ENCODE measurements around the gene CNTNAP2. TPM values are rescaled to one million over a fixed set of nuclear protein-coding genes. Genes with fewer than 3 reads are reported as not detected.

Gene CNTNAP2
- total RNA-seq, 1 experiment from 2014 or later, result 64.5 TPM

- H2AK5ac ChIP-seq (ENCODE audit: insufficient read length, low read length), result no peak overlapping the region
- no peak overlapping the region for H2BK120ac ChIP-seq (ENCODE audit: low read depth, low read length, poor library complexity, severe bottlenecking)
- H3K4me1 Mint-ChIP-seq, result peaks cover 5 to 8% of the 10 kb centered on the region in 2 experiments
- no peaks in the 10 kb centered on the region for H3K27me3 ChIP-seq (ENCODE audit: insufficient read depth, low read length)
- H3K23ac ChIP-seq (ENCODE audit: insufficient read length, low read depth, low read length), result no peak overlapping the region
- H3K9me3 ChIP-seq (ENCODE audit: control insufficient read depth, low read depth, low read length), result no peaks in the 10 kb centered on the region
- H3K79me1 ChIP-seq (ENCODE audit: insufficient read depth, low read depth, low read length, poor library complexity, severe bottlenecking), result no peaks in the 10 kb centered on the region
- H4K20me1 ChIP-seq (ENCODE audit: control insufficient read depth, insufficient read depth, insufficient read length), result no peaks in the 10 kb centered on the region
- H3K36me3 Mint-ChIP-seq (ENCODE audit: insufficient read depth in 1 of 3, low read depth in 3 of 3), result peaks cover 0 to 2% (median 0%) of the 10 kb centered on the region in 3 experiments; a peak in 1 of 7 replicates
- WGBS (ENCODE audit: extremely low coverage, insufficient read length, low lambda C conversion rate), result no CpG with 5 or more reads among the region's 3 CpGs
- no peak overlapping the region for H2BK5ac ChIP-seq (ENCODE audit: insufficient read length, low read length)
- H3K4ac ChIP-seq (ENCODE audit: low read depth, low read length), result no peak overlapping the region
- no peak overlapping the region for H4K91ac ChIP-seq (ENCODE audit: insufficient read length, low read depth, low read length)
- no peak for TF ChIP-seq CTCF (conservative IDR thresholded peaks at IDR 0.05)
- no peak overlapping the region for H3T11ph ChIP-seq (ENCODE audit: low read length)
- H3K18ac ChIP-seq (ENCODE audit: insufficient read length, low read depth, low read length), result no peak overlapping the region
- no peak overlapping the region for H2AFZ ChIP-seq (ENCODE audit: low read length)
- H2BK12ac ChIP-seq (ENCODE audit: insufficient read length, low read depth, low read length), result no peak overlapping the region
- no peak overlapping the region for H3K9ac ChIP-seq (ENCODE audit: extremely low read depth, insufficient read length, low read length)
- no peak for DNase-seq
- H3K27ac ChIP-seq (ENCODE audit: insufficient read length, low read depth, low read length), result no peak overlapping the region
- H4K5ac ChIP-seq (ENCODE audit: insufficient read length, low read depth, low read length), result no peak overlapping the region
- H3K4me3 Mint-ChIP-seq, result no peak overlapping the region
- no peaks in the 10 kb centered on the region; the same call in 1 of the 2 replicates for H3K4me1 ChIP-seq (ENCODE audit: insufficient read depth, low read length)
- H3K23me2 ChIP-seq (ENCODE audit: insufficient read length, low read depth, low read length, poor library complexity, severe bottlenecking), result no peaks in the 10 kb centered on the region
- H3K56ac ChIP-seq (ENCODE audit: insufficient read length, low read depth, low read length), result no peak overlapping the region
- H4K8ac ChIP-seq (replicated peaks; ENCODE audit: insufficient read length, low read depth, low read length), result no peak overlapping the region
- no peaks in the 10 kb centered on the region for H3K79me2 ChIP-seq (ENCODE audit: insufficient read depth, low read length)
- peaks cover 0 to 10% of the 10 kb centered on the region in 2 experiments; a peak in 4 of 5 replicates for H3K9me3 Mint-ChIP-seq
- H3K27ac Mint-ChIP-seq, result no peak overlapping the region; a peak in 1 of 7 replicates
- H3K4me2 ChIP-seq (ENCODE audit: insufficient read depth, insufficient read length, low read length), result no peak overlapping the region
- no peak overlapping the region for H2BK20ac ChIP-seq (ENCODE audit: low read depth, low read length, poor library complexity, severe bottlenecking)
- H3K14ac ChIP-seq (ENCODE audit: insufficient read depth, low read length), result no peak overlapping the region
- no peaks in the 10 kb centered on the region for H3K27me3 Mint-ChIP-seq (ENCODE audit: low read depth)
- H2BK15ac ChIP-seq (ENCODE audit: low read depth, low read length), result no peak overlapping the region
These were observed 849.7 kb downstream of the CNTNAP2 start for GRCh38 chr7:146966274-146966673.
